GM18868 (cell line): ENCODE data around the gene CDH13.

Experiments used
- ATAC-seq: cut with Tn5 transposase; IDR thresholded peaks from one replicate; pipeline ENCODE4 v1.9.1; 2021; ENCODE audit warnings: mild to moderate bottlenecking, moderate library complexity; ENCODE audit not compliant: unreplicated experiment

The CDH13 gene

DNA sequence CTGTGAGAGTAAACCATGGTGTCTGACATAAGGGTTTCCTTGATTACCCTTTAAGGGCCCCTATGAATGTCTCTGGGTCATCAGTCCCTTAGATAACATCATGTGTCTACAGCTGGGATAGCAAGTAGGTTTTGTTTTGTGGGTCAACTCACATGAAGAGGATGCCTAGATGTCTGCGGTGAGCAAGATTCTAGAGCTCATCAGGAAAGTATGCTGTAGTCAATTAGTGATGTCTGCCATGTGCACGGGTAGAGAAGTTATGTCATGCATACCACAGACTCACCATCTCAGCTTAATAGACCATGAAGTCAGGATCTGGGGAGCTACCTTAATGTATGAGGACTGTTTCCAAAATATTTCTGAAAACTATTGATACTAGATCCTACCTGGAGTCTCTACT, 57.5 kb downstream of the CDH13 start:
- no peak for ATAC-seq

GRCh38 chr16:82685526-82685925, 58.8 kb downstream of the CDH13 start:
- ATAC-seq: no peak

GRCh38 chr16:82694239-82694874, 67.6 kb downstream of the CDH13 start:
- no peak for ATAC-seq

DNA sequence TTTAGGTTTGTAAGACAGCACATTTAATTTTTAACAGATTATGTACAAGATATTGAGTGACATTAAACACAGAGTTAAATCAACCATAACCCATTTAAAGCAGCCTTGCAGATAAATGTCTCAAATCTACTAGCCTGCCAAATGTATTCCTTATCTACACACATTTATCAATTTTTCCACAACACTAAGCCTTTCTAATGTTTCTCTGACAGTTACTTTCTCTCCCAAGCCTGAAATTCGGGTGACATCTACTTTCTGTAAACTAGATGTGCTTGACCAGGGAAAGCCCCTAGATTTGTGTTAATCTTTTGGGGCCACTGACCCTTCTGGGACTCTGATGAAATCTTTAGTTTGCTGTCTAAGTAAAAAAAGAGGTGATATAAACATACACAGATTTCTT, 69.0 kb downstream of the CDH13 start:
- no peak for ATAC-seq

GRCh38 chr16:82699260-82699659, 72.5 kb downstream of the CDH13 start:
- ATAC-seq: no peak

GRCh38 chr16:82699711-82700495, 73.1 kb downstream of the CDH13 start:
- no peak for ATAC-seq

GRCh38 chr16:82700541-82701235, 73.9 kb downstream of the CDH13 start:
- peak; percentile 67 for ATAC-seq

- ATAC-seq: no peak
These were observed 74.7 kb downstream of the CDH13 start for GRCh38 chr16:82701442-82701955.

DNA sequence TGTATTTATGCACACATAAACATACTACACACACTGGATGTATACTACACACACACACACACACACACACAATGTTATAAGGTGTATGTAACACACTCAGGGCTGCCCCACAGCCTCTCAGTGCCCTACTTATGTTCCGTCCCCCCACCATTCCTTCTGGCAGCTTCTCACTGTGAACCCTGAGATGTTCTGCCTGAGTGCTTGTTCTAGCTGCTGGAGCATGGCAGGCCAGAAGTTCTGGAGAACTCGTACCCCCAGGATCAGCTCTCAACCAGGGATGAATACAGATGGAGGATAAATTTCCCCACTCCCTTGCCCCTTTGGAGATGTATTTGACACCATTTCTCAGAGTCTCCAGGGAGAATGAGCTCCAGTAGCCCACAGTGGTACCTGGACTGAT, 76.4 kb downstream of the CDH13 start:
- no peak for ATAC-seq

GRCh38 chr16:82703871-82704768, 77.4 kb downstream of the CDH13 start:
- ATAC-seq: no peak

GRCh38 chr16:82709987-82710386, 83.2 kb downstream of the CDH13 start:
- no peak for ATAC-seq

- no peak for ATAC-seq
These were observed 87.0 kb downstream of the CDH13 start for GRCh38 chr16:82713778-82714177.

GRCh38 chr16:82715160-82715559, 88.4 kb downstream of the CDH13 start:
- ATAC-seq: no peak

- ATAC-seq: no peak
These were observed 89.1 kb downstream of the CDH13 start for GRCh38 chr16:82715833-82716232.

GRCh38 chr16:82716361-82716855, 89.6 kb downstream of the CDH13 start:
- no peak for ATAC-seq

- ATAC-seq: no peak
These were observed 93.6 kb downstream of the CDH13 start for GRCh38 chr16:82720414-82720813.

- ATAC-seq: no peak
These were observed 99.5 kb downstream of the CDH13 start for GRCh38 chr16:82726306-82726705.

DNA sequence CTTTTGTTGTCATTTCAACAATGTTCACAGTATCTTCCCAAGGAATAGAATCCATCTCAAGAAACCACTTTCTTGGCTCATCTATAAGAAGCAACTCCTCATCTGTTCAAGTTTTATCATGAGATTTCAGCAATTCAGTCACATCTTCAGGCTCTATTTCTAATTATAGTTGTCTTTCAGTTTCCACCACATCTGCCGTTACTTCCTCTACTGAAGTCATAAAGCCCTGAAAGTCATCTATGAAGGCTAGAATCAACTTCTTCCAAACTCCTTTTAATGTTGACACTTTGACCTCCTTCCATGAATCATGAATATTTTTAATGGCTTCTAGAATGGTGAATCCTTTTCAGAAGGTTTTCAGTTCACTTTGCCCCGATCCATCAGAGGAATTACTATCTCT, 102.1 kb downstream of the CDH13 start:
- ATAC-seq: peak; percentile 83

GRCh38 chr16:82730901-82731300, 104.1 kb downstream of the CDH13 start:
- ATAC-seq: no peak

GRCh38 chr16:82732461-82732860, 105.7 kb downstream of the CDH13 start:
- no peak for ATAC-seq

DNA sequence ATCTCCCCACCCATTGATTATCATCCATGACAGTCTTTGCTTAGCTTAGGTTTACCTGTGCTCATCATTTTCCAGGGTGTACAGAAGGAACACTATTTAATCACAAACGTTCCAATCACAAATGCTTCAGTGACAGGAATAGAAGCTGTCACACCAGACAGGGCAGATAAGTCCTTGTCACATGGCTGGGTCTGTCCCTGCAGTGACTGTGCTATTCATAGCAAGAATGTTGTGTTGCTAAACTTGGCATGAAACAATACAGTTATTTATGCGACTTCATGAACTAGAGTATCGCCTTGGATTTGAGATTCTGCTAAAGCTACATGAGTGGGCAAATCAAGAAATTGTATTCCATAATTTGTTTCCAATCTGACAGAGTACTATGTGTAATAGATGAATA, 108.4 kb downstream of the CDH13 start:
- ATAC-seq: peak; percentile 62
